K562 (cell line): Measurements from ENCODE around the gene FAM117A. TPM values are rescaled to one million over a fixed set of nuclear protein-coding genes. Genes with fewer than 3 reads are reported as not detected.

Experiments used
- ATF1 ChIP-seq, 2 experiments: fragments of 450-650 bp in 1 of 2; IDR thresholded peaks; 2 replicates each; pipeline ENCODE4 v1.6.1; 2016; ENCODE audit warnings: missing compliant biosample characterization in 1 of 2, missing genetic modification characterization in 1 of 2
- C11orf30 ChIP-seq: fragments of 450-650 bp; IDR thresholded peaks from 2 replicates; pipeline ENCODE4 v1.6.1; 2016; ENCODE audit warnings: low read depth, mild to moderate bottlenecking
- CEBPB ChIP-seq: fragments of 450-650 bp; IDR thresholded peaks from 2 replicates; pipeline ENCODE4 v1.6.1; 2016; ENCODE audit warnings: missing genetic modification characterization, missing compliant biosample characterization
- GABPB1 ChIP-seq: sonication (generic); formaldehyde crosslinking; IDR thresholded peaks from 2 replicates; pipeline ENCODE4 v1.8.0; 2022; ENCODE audit warnings: mild to moderate bottlenecking, missing genetic modification reagents
- HEY1 ChIP-seq: fragments of 250-450 bp; sonication (Bioruptor Pico); IDR thresholded peaks from 2 replicates; pipeline ENCODE4 v1.5.0; 2020; ENCODE audit warnings: mild to moderate bottlenecking, moderate library complexity, borderline replicate concordance
- HNRNPL ChIP-seq: fragments of 200-400 bp; formaldehyde crosslinking; IDR thresholded peaks from 2 replicates; pipeline ENCODE4 v1.6.1; 2017; ENCODE audit warnings: low read depth, mild to moderate bottlenecking, low read length
- ID3 ChIP-seq, 2 experiments: fragments of 250-450 bp in 1 of 2; fragments of 450-650 bp in 1 of 2; sonication (Bioruptor Pico) in 1 of 2; IDR thresholded peaks; 2 replicates each; pipeline versions ENCODE4 v1.6.1 to v1.8.0; 2016 to 2021; ENCODE audit warnings: mild to moderate bottlenecking in 2 of 2, moderate library complexity in 2 of 2, missing compliant biosample characterization in 1 of 2, missing genetic modification characterization in 1 of 2
- IRF9 ChIP-seq: fragments of 450-650 bp; IDR thresholded peaks from 2 replicates; pipeline ENCODE4 v1.6.1; 2016; ENCODE audit warnings: missing biosample characterization, missing genetic modification characterization
- JUN ChIP-seq, 2 experiments: sonication (generic) in 1 of 2; formaldehyde crosslinking in 1 of 2; IDR thresholded peaks; 2 replicates each; pipeline versions ENCODE4 v1.6.1 to v1.8.0; 2012 to 2022; ENCODE audit warnings: borderline replicate concordance in 2 of 2, mild to moderate bottlenecking in 2 of 2, improper control_type of control experiment in 1 of 2, low read depth in 1 of 2, low read length in 1 of 2, missing genetic modification reagents in 1 of 2
- JUNB ChIP-seq: fragments of 450-650 bp; formaldehyde crosslinking; conservative IDR thresholded peaks from 2 replicates; pipeline ENCODE4 v1.4.0; 2020; ENCODE audit warnings: mild to moderate bottlenecking
- KAT8 ChIP-seq: fragments of 450-650 bp; IDR thresholded peaks from 2 replicates; pipeline ENCODE4 v1.6.1; 2016; ENCODE audit warnings: low read depth, mild to moderate bottlenecking
- NFYB ChIP-seq: IDR thresholded peaks from 2 replicates; pipeline ENCODE4 v1.6.1; 2011; ENCODE audit warnings: mild to moderate bottlenecking, moderate library complexity; ENCODE audit not compliant: insufficient read length; ENCODE audit errors: extremely low read depth
- SAP30 ChIP-seq: fragments of 200-600 bp; sonication (generic); IDR thresholded peaks from 2 replicates; pipeline ENCODE4 v1.6.1; 2012; ENCODE audit warnings: borderline replicate concordance, low read depth, mild to moderate bottlenecking, moderate library complexity, low read length, control low read depth, inconsistent platforms; ENCODE audit not compliant: insufficient read depth, poor library complexity, severe bottlenecking
- SETDB1 ChIP-seq: IDR thresholded peaks from one replicate; pipeline ENCODE4 v1.6.1; 2012; ENCODE audit warnings: low read length, control low read depth, inconsistent platforms
- TAL1 ChIP-seq: fragments of 450-650 bp; IDR thresholded peaks from 2 replicates; pipeline ENCODE4 v1.6.1; 2016; ENCODE audit warnings: mild to moderate bottlenecking
- TCF7L2 ChIP-seq: fragments of 150-350 bp; IDR thresholded peaks from 2 replicates; pipeline ENCODE4 v1.6.1; 2016; ENCODE audit warnings: low read depth, mild to moderate bottlenecking, low read length, moderate library complexity
- TRIM24 ChIP-seq, 2 experiments: fragments of 450-650 bp; IDR thresholded peaks; 2 replicates each; pipeline ENCODE4 v1.6.1; 2016
- ZBTB17 ChIP-seq: fragments of 450-650 bp; formaldehyde crosslinking; IDR thresholded peaks from 2 replicates; pipeline ENCODE4 v1.4.0; 2020; ENCODE audit warnings: mild to moderate bottlenecking
- ZNF124 ChIP-seq: sonication (generic); formaldehyde crosslinking; IDR thresholded peaks from 2 replicates; pipeline ENCODE4 v1.8.1; 2022; ENCODE audit warnings: missing genetic modification reagents
- ZNF551 ChIP-seq: fragments of 250-450 bp; sonication (Bioruptor Pico); IDR thresholded peaks from 2 replicates; pipeline ENCODE4 v1.5.0; 2021; ENCODE audit warnings: mild to moderate bottlenecking, moderate library complexity
- ZNF655 ChIP-seq: fragments of 250-450 bp; sonication (Bioruptor Pico); IDR thresholded peaks from 2 replicates; pipeline ENCODE4 v1.5.0; 2021
- ZNF668 ChIP-seq: fragments of 250-450 bp; sonication (Bioruptor Pico); IDR thresholded peaks from 2 replicates; pipeline ENCODE4 v1.8.0; 2022; ENCODE audit warnings: mild to moderate bottlenecking, inconsistent platforms
- ZNF696 ChIP-seq: fragments of 250-450 bp; sonication (Bioruptor Pico); conservative IDR thresholded peaks from 2 replicates; pipeline ENCODE4 v1.4.0; 2020; ENCODE audit warnings: mild to moderate bottlenecking, moderate library complexity
- polyA plus RNA-seq, 8 experiments: library from polyadenylated mRNA; depleted of rRNA in 4 of 8; stranded (reverse) in 5 of 8; unstranded in 3 of 8; fragments of >200 nt; fragmentation: Nextera tagmentation in 2 of 8; fragmentation: Illumina TruSeq in 1 of 8; extraction: Ambion mirVana in 2 of 8; extraction: Trizol in 1 of 8; gene quantifications; 2 replicates each; pipeline versions ENCODE4 v1.2.1 to v1.2.3, GENCODE V29; 2011 to 2014; ENCODE audit warnings: inconsistent platforms in 1 of 8, missing spikeins in 1 of 8
- total RNA-seq, 7 experiments: library from RNA; depleted of rRNA in 6 of 7; stranded (reverse); fragments of >200 nt in 6 of 7; fragmentation: Illumina TruSeq in 2 of 7; extraction: Trizol in 2 of 7; gene quantifications; 2 replicates each; pipeline versions ENCODE4 v1.2.1 to v1.2.3, GENCODE V29; 2011 to 2021; ENCODE audit warnings: low replicate concordance in 1 of 7

FAM117A gene
- total and polyA plus RNA-seq, 9 of the 15 experiments (the other 6 are each of a cell fraction or from before 2014, with no cell fraction given), result 3.1 to 79.7 (median 36.6) TPM

- no peak for TF ChIP-seq JUNB (CRISPR knock-in tag)
- no peak for TF ChIP-seq CEBPB (tag)
- no peak for TF ChIP-seq ZBTB17 (CRISPR knock-in tag)
- peak; percentile 94 for TF ChIP-seq NFYB
- no peak for TF ChIP-seq IRF9
- no peak for TF ChIP-seq ZNF551 (CRISPR knock-in tag)
- no peak for TF ChIP-seq KAT8
- no peak for TF ChIP-seq HEY1 (CRISPR knock-in tag)
- no peak for TF ChIP-seq ZNF124 (CRISPR knock-in tag)
- TF ChIP-seq ZNF696, result no peak
- TF ChIP-seq SAP30, result no peak
- no peak; the same call in 1 of the 2 replicates for TF ChIP-seq ATF1 (CRISPR knock-in tag; IDR thresholded peaks at IDR 0.05)
- TF ChIP-seq ATF1 (tag; IDR thresholded peaks at IDR 0.05), result peak; percentile 96
- no peak for TF ChIP-seq ZNF655 (CRISPR knock-in tag)
- TF ChIP-seq ZNF668 (CRISPR knock-in tag), result no peak
- TF ChIP-seq HNRNPL, result no peak
- no peak for TF ChIP-seq C11orf30
- TF ChIP-seq ID3 (CRISPR knock-in tag; IDR thresholded peaks at IDR 0.05), result no peak
- no peak for TF ChIP-seq ID3 (tag; IDR thresholded peaks at IDR 0.05)
- TF ChIP-seq TCF7L2, result no peak
- no peak for TF ChIP-seq GABPB1
- TF ChIP-seq TAL1, result no peak
- no peak for TF ChIP-seq JUN (IDR thresholded peaks at IDR 0.05; ENCODE audit: borderline replicate concordance, low read depth, low read length)
- no peak for TF ChIP-seq JUN (CRISPR knock-in tag; IDR thresholded peaks at IDR 0.05; ENCODE audit: borderline replicate concordance)
- no peak for TF ChIP-seq TRIM24 (IDR thresholded peaks at IDR 0.05)
- no peak for TF ChIP-seq SETDB1
These were observed at the start of gene FAM117A (continued) for GRCh38 chr17:49763735-49764558.
